Hepatocyte (in vitro differentiated cells): ENCODE data around the gene FBRSL1. TPM values are rescaled to one million over a fixed set of nuclear protein-coding genes. Genes with fewer than 3 reads are reported as not detected.

Experiments used
- DNase-seq: peaks from one replicate; pipeline ENCODE4 v3.0.0-alpha.2; 2016; ENCODE audit warnings: low spot score
- H2AFZ ChIP-seq: fragments of 200-600 bp; sonication (generic); 2 replicates; pipeline ENCODE4 v1.6.0; 2016; ENCODE audit warnings: antibody characterized with exemption, mild to moderate bottlenecking
- H3K27ac ChIP-seq: fragments of 200-600 bp; sonication (generic); 2 replicates; pipeline ENCODE4 v1.5.1; 2016; ENCODE audit warnings: mild to moderate bottlenecking
- H3K27me3 ChIP-seq: fragments of 200-600 bp; sonication (generic); 2 replicates; pipeline ENCODE4 v1.6.1; 2016
- H3K36me3 ChIP-seq: fragments of 200-600 bp; sonication (generic); replicated peaks from 2 replicates; pipeline ENCODE4 v1.5.1; 2016; ENCODE audit warnings: low read depth; ENCODE audit not compliant: insufficient read depth
- H3K4me1 ChIP-seq: fragments of 200-600 bp; sonication (generic); 2 replicates; pipeline ENCODE4 v1.5.1; 2016; ENCODE audit warnings: mild to moderate bottlenecking, moderate library complexity; ENCODE audit not compliant: insufficient read depth
- H3K4me2 ChIP-seq: fragments of 200-600 bp; sonication (generic); 2 replicates; pipeline ENCODE4 v1.6.0; 2016
- H3K4me3 ChIP-seq: fragments of 200-600 bp; sonication (generic); 2 replicates; pipeline ENCODE4 v1.5.1; 2016; ENCODE audit warnings: mild to moderate bottlenecking
- H3K79me2 ChIP-seq: fragments of 200-600 bp; sonication (generic); 2 replicates; pipeline ENCODE4 v1.6.0; 2017; ENCODE audit warnings: mild to moderate bottlenecking
- H3K9me2 ChIP-seq: fragments of 200-600 bp; sonication (generic); replicated peaks from 2 replicates; pipeline ENCODE4 v1.6.0; 2017; ENCODE audit warnings: mild to moderate bottlenecking; ENCODE audit not compliant: insufficient read depth
- H3K9me3 ChIP-seq: fragments of 200-600 bp; sonication (generic); 2 replicates; pipeline ENCODE4 v1.5.1; 2016; ENCODE audit warnings: low read depth, mild to moderate bottlenecking
- H4K20me1 ChIP-seq: fragments of 200-600 bp; sonication (generic); 2 replicates; pipeline ENCODE4 v1.6.0; 2016; ENCODE audit warnings: mild to moderate bottlenecking; ENCODE audit not compliant: insufficient read depth, poor library complexity, severe bottlenecking
- EZH2 ChIP-seq: fragments of 200-600 bp; sonication (generic); IDR thresholded peaks from 2 replicates; pipeline ENCODE4 v1.6.1; 2016; ENCODE audit warnings: antibody characterized with exemption, mild to moderate bottlenecking, borderline replicate concordance
- EZH2phosphoT487 ChIP-seq: fragments of 200-600 bp; sonication (generic); IDR thresholded peaks from one replicate; pipeline ENCODE4 v1.6.1; 2018; ENCODE audit warnings: antibody characterized with exemption, mild to moderate bottlenecking, low read depth, moderate library complexity; ENCODE audit not compliant: unreplicated experiment, severe bottlenecking
- WGBS: methylation state at CpG from one replicate; pipeline ENCODE4 v1.1.6; 2016; ENCODE audit warnings: low lambda C conversion rate; ENCODE audit errors: missing lambda C conversion rate; 5-methylcytosine and 5-hydroxymethylcytosine counted together
- polyA plus RNA-seq: library from polyadenylated mRNA; unstranded; fragments of >200 nt; fragmentation: Nextera tagmentation; extraction: Ambion mirVana; gene quantifications from 2 replicates; pipeline ENCODE4 v1.2.1, GENCODE V29; 2016
- total RNA-seq: library from RNA; depleted of rRNA; stranded (reverse); fragments of >200 nt; gene quantifications from 2 replicates; pipeline ENCODE4 v1.2.3, GENCODE V29; 2014
- TF ChIP-seq, protein P1 (sequence below): fragments of 200-600 bp; sonication (generic); IDR thresholded peaks from 2 replicates; pipeline ENCODE4 v1.5.1; 2016; ENCODE audit warnings: antibody characterized with exemption, mild to moderate bottlenecking; ENCODE audit not compliant: poor library complexity

FBRSL1 gene
- total and polyA plus RNA-seq, 2 experiments from 2014 or later, result 18.5 to 61.1 TPM

DNA sequence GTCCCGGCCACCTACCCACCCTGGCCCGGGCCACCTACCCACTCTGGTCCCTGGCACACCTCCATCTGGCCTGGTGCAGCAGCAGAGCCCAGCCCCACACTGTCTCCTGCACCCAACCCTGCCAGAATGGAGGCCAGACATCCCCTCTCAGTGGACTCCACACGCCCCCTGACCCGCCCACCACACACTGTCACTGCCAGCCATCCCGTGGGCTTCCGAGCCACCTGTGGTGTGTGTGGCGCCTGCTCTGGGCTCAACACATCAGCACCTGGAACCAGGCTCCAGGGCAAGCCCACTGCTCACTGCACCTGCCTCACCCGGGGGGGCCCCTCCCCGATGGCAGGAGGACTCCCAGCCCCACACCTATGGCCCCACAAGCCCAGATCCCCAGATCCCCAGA lies 50.5 kb downstream of the FBRSL1 start:
- Histone ChIP-seq H3K27ac (no peak overlapping the region), H3K36me3 (no peaks in the 10 kb centered on the region), H3K4me2 (no peak overlapping the region), H3K9me3 (no peaks in the 10 kb centered on the region), H3K9me2 (no peaks in the 10 kb centered on the region), H3K4me1 (no peaks in the 10 kb centered on the region), H3K4me3 (no peak overlapping the region), H4K20me1 (peaks cover 6% of the 10 kb centered on the region), H3K79me2 (no peaks in the 10 kb centered on the region), H3K27me3 (no peaks in the 10 kb centered on the region), H2AFZ (no peak overlapping the region)
- DNase-seq, result no peak
- no peak for TF ChIP-seq EZH2phosphoT487
- no peak for TF ChIP-seq EZH2
- TF ChIP-seq, protein P1, sequence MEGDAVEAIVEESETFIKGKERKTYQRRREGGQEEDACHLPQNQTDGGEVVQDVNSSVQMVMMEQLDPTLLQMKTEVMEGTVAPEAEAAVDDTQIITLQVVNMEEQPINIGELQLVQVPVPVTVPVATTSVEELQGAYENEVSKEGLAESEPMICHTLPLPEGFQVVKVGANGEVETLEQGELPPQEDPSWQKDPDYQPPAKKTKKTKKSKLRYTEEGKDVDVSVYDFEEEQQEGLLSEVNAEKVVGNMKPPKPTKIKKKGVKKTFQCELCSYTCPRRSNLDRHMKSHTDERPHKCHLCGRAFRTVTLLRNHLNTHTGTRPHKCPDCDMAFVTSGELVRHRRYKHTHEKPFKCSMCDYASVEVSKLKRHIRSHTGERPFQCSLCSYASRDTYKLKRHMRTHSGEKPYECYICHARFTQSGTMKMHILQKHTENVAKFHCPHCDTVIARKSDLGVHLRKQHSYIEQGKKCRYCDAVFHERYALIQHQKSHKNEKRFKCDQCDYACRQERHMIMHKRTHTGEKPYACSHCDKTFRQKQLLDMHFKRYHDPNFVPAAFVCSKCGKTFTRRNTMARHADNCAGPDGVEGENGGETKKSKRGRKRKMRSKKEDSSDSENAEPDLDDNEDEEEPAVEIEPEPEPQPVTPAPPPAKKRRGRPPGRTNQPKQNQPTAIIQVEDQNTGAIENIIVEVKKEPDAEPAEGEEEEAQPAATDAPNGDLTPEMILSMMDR, result no peak
- WGBS, result 91% methylated on average over 9 of the region's 9 CpGs

DNA sequence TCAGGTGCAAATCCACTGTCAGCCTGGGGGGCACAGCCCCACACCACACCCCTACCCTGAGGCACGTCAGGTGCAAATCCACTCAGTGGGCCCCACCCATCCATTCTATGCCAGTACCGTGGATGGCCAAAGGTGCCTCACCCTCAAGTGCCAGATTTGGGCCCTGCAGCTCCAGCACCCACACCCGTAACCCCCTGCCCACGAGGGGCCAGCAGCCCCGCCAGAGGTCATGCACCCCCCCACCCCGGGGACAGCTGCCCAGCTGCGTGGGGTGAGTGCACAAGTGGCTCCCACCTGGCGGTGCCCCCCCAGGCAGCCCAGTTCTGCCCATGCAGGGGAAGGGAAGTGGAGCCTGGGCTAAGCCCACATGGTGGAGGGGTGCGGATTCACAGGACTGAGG lies 51.2 kb downstream of the FBRSL1 start:
- TF ChIP-seq, protein P1, result no peak
- no peak for TF ChIP-seq EZH2phosphoT487
- no peak for TF ChIP-seq EZH2
- H3K27ac ChIP-seq, result no peak overlapping the region
- no peak for DNase-seq
- 91% methylated on average over 5 of the region's 9 CpGs for WGBS
- peaks cover 13% of the 10 kb centered on the region for H4K20me1 ChIP-seq
- no peaks in the 10 kb centered on the region for H3K36me3 ChIP-seq
- H3K79me2 ChIP-seq, result no peaks in the 10 kb centered on the region
- no peak overlapping the region for H3K4me2 ChIP-seq
- no peaks in the 10 kb centered on the region for H3K27me3 ChIP-seq
- no peak overlapping the region for H2AFZ ChIP-seq
- H3K4me3 ChIP-seq, result no peak overlapping the region
- H3K9me2 ChIP-seq, result no peaks in the 10 kb centered on the region
- no peaks in the 10 kb centered on the region for H3K4me1 ChIP-seq
- no peaks in the 10 kb centered on the region for H3K9me3 ChIP-seq

DNA sequence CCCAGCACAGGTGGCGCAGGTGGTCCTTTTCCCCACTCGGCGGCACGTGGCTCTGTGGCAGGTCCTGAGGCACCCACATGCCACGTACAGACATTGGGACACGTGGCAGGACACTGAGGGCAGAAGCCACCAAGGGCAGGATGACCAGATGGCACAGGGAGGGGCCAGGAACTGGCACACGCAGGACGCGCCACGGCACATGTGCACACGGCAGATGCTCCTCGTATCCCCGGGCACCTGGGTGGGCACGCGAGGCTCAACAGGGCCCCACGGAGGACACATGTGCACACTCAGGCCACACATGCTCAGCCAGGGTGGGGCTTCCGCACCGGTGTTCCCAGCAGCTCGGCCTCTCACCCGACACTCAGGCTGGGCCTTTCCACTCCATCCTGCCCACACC lies 52.0 kb downstream of the FBRSL1 start:
- H3K4me3 ChIP-seq, result no peak overlapping the region
- no peaks in the 10 kb centered on the region for H3K79me2 ChIP-seq
- H3K4me1 ChIP-seq, result no peaks in the 10 kb centered on the region
- peaks cover 13% of the 10 kb centered on the region for H4K20me1 ChIP-seq
- 95% methylated on average over 19 of the region's 20 CpGs for WGBS
- no peak overlapping the region for H3K4me2 ChIP-seq
- no peaks in the 10 kb centered on the region for H3K9me2 ChIP-seq
- no peaks in the 10 kb centered on the region for H3K9me3 ChIP-seq
- H3K27me3 ChIP-seq, result no peaks in the 10 kb centered on the region
- TF ChIP-seq EZH2phosphoT487, result no peak
- TF ChIP-seq EZH2, result no peak
- TF ChIP-seq, protein P1, result no peak
- H3K27ac ChIP-seq, result no peak overlapping the region
- H2AFZ ChIP-seq, result no peak overlapping the region
- no peaks in the 10 kb centered on the region for H3K36me3 ChIP-seq
- DNase-seq, result no peak

DNA sequence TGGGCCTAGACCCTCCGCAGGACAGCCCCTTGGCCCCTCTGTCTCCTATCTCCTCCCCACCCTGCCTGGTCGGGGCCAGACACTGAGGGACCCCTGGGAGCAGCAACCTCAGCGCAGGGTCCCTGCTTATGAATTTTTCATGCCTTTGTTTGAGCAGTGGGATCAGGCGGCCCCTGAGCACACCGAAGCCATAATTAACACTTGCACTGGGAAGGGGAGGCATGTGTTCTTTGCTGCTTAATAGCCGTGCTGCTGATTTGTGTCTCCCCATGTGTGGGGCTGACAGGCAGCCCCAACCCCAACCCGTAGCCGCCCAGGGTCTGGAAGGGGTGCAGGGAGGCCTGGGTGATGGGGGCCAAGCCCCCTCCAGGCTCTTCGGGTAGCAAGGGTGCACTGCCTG lies 52.7 kb downstream of the FBRSL1 start:
- no peaks in the 10 kb centered on the region for H3K9me2 ChIP-seq
- H3K79me2 ChIP-seq, result no peaks in the 10 kb centered on the region
- WGBS, result 85% methylated on average over 9 of the region's 9 CpGs
- H3K4me1 ChIP-seq, result no peaks in the 10 kb centered on the region
- no peak overlapping the region for H3K4me2 ChIP-seq
- H3K27ac ChIP-seq, result no peak overlapping the region
- no peaks in the 10 kb centered on the region for H3K9me3 ChIP-seq
- TF ChIP-seq, protein P1, result no peak
- no peak for TF ChIP-seq EZH2phosphoT487
- H4K20me1 ChIP-seq, result peaks cover 13% of the 10 kb centered on the region
- no peaks in the 10 kb centered on the region for H3K36me3 ChIP-seq
- no peak for DNase-seq
- no peaks in the 10 kb centered on the region for H3K27me3 ChIP-seq
- no peak overlapping the region for H3K4me3 ChIP-seq
- H2AFZ ChIP-seq, result no peak overlapping the region
